ENCODE measurements around the gene TCERG1L.
"Not testable (repeated sequence)": the region's sequence is repeated elsewhere in the genome, so short reads cannot be mapped to it uniquely, and the experiment has no call there.

The TCERG1L gene

GRCh38 chr10:131082201-131082850, 229.2 kb downstream of the TCERG1L start:
- no peak for DNase-seq (ENCODE audit: extremely low spot score)
- CTCF ChIA-PET = no interaction called here

GRCh38 chr10:131081786-131082185, 229.7 kb downstream of the TCERG1L start:
- ChIA-PET POLR2A (no interaction called here), CTCF (no interaction called here)
- no peak for DNase-seq (ENCODE audit: extremely low spot score)
- TF ChIP-seq CTCF (IDR thresholded peaks at IDR 0.05; ENCODE audit: control extremely low read depth, extremely low read depth, low read depth, missing control alignments) = no peak

More at GRCh38 chr10:131082201-131082850, 229.2 kb downstream of the TCERG1L start:
- TF ChIP-seq CTCF (IDR thresholded peaks at IDR 0.05; ENCODE audit: control extremely low read depth, extremely low read depth, low read depth, missing control alignments) = no peak
- POLR2A ChIA-PET = no interaction called here

GRCh38 chr10:131081376-131081775, 230.1 kb downstream of the TCERG1L start:
- TF ChIP-seq CTCF (IDR thresholded peaks at IDR 0.05; ENCODE audit: control extremely low read depth, extremely low read depth, low read depth, missing control alignments) = no peak
- ChIA-PET CTCF (no interaction called here), POLR2A (no interaction called here)
- no peak for DNase-seq (ENCODE audit: extremely low spot score)

GRCh38 chr10:131080571-131080970, 230.9 kb downstream of the TCERG1L start:
- no peak for DNase-seq (ENCODE audit: extremely low spot score)
- ChIA-PET POLR2A (no interaction called here), CTCF (no interaction called here)
- no peak for TF ChIP-seq CTCF (IDR thresholded peaks at IDR 0.05; ENCODE audit: control extremely low read depth, extremely low read depth, low read depth, missing control alignments)

- CTCF ChIA-PET = no interaction called here
- no peak for DNase-seq (ENCODE audit: extremely low spot score)
- TF ChIP-seq CTCF (IDR thresholded peaks at IDR 0.05; ENCODE audit: control extremely low read depth, extremely low read depth, low read depth, missing control alignments) = no peak
- POLR2A ChIA-PET = no interaction called here
These were observed 232.2 kb downstream of the TCERG1L start for GRCh38 chr10:131079314-131079713.

GRCh38 chr10:131078882-131079280, 232.6 kb downstream of the TCERG1L start:
- CTCF ChIA-PET; POLR2A ChIA-PET; DNase-seq (ENCODE audit: extremely low spot score): not testable (repeated sequence)

- POLR2A ChIA-PET = no interaction called here
- DNase-seq (ENCODE audit: extremely low spot score) = no peak
- CTCF ChIA-PET = no interaction called here
- TF ChIP-seq CTCF (IDR thresholded peaks at IDR 0.05; ENCODE audit: control extremely low read depth, extremely low read depth, low read depth, missing control alignments) = no peak
These were observed 233.2 kb downstream of the TCERG1L start for GRCh38 chr10:131078131-131078881.
